HCT116 (cell line): ENCODE results near the gene PLOD1. TPM values are rescaled to one million over a fixed set of nuclear protein-coding genes. Genes with fewer than 3 reads are reported as not detected.

Experiments used
- ATAC-seq: fragments of 200-7000 bp; cut with Tn5 transposase; 2 replicates; pipeline ENCODE4 v1.9.1; 2020; ENCODE audit warnings: mild to moderate bottlenecking, moderate library complexity
- BruUV-seq: library from RNA; stranded (reverse); fragments of 400-500 nt; replicated peaks from 2 replicates; lab custom pipeline; 2021; lab: Mats Ljungman, UMichigan
- CTCF ChIA-PET: fragments of 300-600 bp; sonication (Branson Sonifier 250); formaldehyde crosslinking; loops from one replicate; lab custom pipeline; 2021; ENCODE audit warnings: antibody characterized with exemption; lab: Charles Lee
- POLR2A ChIA-PET: fragments of 300-600, 350-600 bp; sonication (Branson Sonifier 250); formaldehyde crosslinking; loops from one replicate; lab custom pipeline; 2021; ENCODE audit warnings: antibody characterized with exemption; lab: Charles Lee
- RAD21 ChIA-PET, 2 experiments: fragments of 300-600 bp; sonication (Branson Sonifier 250); formaldehyde crosslinking; loops; one replicate each; lab custom pipeline; 2023; ENCODE audit warnings: low total read pairs in 2 of 2; ENCODE audit not compliant: uncharacterized antibody in 2 of 2, unreplicated experiment in 2 of 2, low non-redundant PET in 1 of 2; lab: Charles Lee
- DNase-seq: peaks from one replicate; pipeline ENCODE4 v3.0.0-alpha.2; 2010; ENCODE audit warnings: low read depth, low spot score
- H2AFZ ChIP-seq: fragments of 200-600 bp; shearing (Covaris generic), sonication (generic); 2 replicates; pipeline ENCODE4 v1.6.1; 2017; ENCODE audit warnings: low read depth, mixed run types, mixed read lengths, antibody characterized with exemption, low read length; ENCODE audit not compliant: poor library complexity, severe bottlenecking
- H3K27ac ChIP-seq: 2 replicates; pipeline ENCODE4 v1.5.1; 2012; ENCODE audit warnings: low read depth, low read length
- H3K27me3 ChIP-seq: fragments of 200-600 bp; sonication (generic); 2 replicates; pipeline ENCODE4 v1.6.1; 2016; ENCODE audit warnings: mixed run types, low read length, mixed read lengths; ENCODE audit not compliant: insufficient read depth
- H3K36me3 ChIP-seq, 2 experiments: fragments of 200-500 bp in 1 of 2; fragments of 200-600 bp in 1 of 2; sonication (Bioruptor generic) in 1 of 2; sonication (generic) in 1 of 2; 2 replicates each; pipeline versions ENCODE4 v1.5.1 to v1.6.1; 2014 to 2016; ENCODE audit warnings: low read length in 2 of 2, inconsistent platforms in 1 of 2, mixed read lengths in 1 of 2, mixed run types in 1 of 2; ENCODE audit not compliant: insufficient read depth in 2 of 2, control insufficient read depth in 1 of 2
- H3K4me1 ChIP-seq, 2 experiments: fragments of 200-600 bp in 1 of 2; sonication (generic) in 1 of 2; 2 replicates each; pipeline versions ENCODE4 v1.5.1 to v1.6.1; 2012 to 2017; ENCODE audit warnings: low read length in 2 of 2, inconsistent platforms in 1 of 2, mild to moderate bottlenecking in 1 of 2, mixed read lengths in 1 of 2, mixed run types in 1 of 2, moderate library complexity in 1 of 2; ENCODE audit not compliant: insufficient read depth in 2 of 2, control insufficient read depth in 1 of 2
- H3K4me2 ChIP-seq: fragments of 200-600 bp; sonication (generic); 2 replicates; pipeline ENCODE4 v1.6.1; 2017; ENCODE audit warnings: mixed run types, low read length, mixed read lengths
- H3K4me3 ChIP-seq, 2 experiments: fragments of 200-600 bp in 1 of 2; sonication (generic) in 1 of 2; replicated peaks in 1 of 2; 2 replicates each; pipeline ENCODE4 v1.5.1; 2011 to 2016; ENCODE audit warnings: low read length in 2 of 2, control low read depth in 1 of 2, low read depth in 1 of 2, mild to moderate bottlenecking in 1 of 2, mixed read lengths in 1 of 2, mixed run types in 1 of 2
- H3K79me2 ChIP-seq: fragments of 200-600 bp; sonication (generic); 2 replicates; pipeline ENCODE4 v1.6.1; 2017; ENCODE audit warnings: mild to moderate bottlenecking, mixed run types, low read length, moderate library complexity, mixed read lengths; ENCODE audit not compliant: insufficient read depth
- H3K9ac ChIP-seq: fragments of 200-600 bp; sonication (generic); 2 replicates; pipeline ENCODE4 v1.6.1; 2016; ENCODE audit warnings: low read length, mixed read lengths
- H3K9me2 ChIP-seq: fragments of 200-600 bp; sonication (generic), shearing (Covaris generic); 2 replicates; pipeline ENCODE4 v1.6.1; 2017; ENCODE audit warnings: mixed run types, mild to moderate bottlenecking, moderate library complexity; ENCODE audit not compliant: insufficient read depth
- H3K9me3 ChIP-seq, 2 experiments: fragments of 200-500 bp in 1 of 2; fragments of 200-600 bp in 1 of 2; sonication (Bioruptor generic) in 1 of 2; sonication (generic) in 1 of 2; 2 replicates each; pipeline ENCODE4 v1.6.1; 2014 to 2017; ENCODE audit warnings: low read length in 2 of 2, mixed read lengths in 2 of 2, inconsistent platforms in 1 of 2, low read depth in 1 of 2, mild to moderate bottlenecking in 1 of 2, mixed run types in 1 of 2, moderate library complexity in 1 of 2; ENCODE audit not compliant: control insufficient read depth in 1 of 2, insufficient read depth in 1 of 2
- H4K20me1 ChIP-seq: fragments of 200-600 bp; sonication (generic), shearing (Covaris generic); 2 replicates; pipeline ENCODE4 v1.6.1; 2017; ENCODE audit warnings: mixed run types, mild to moderate bottlenecking, moderate library complexity; ENCODE audit not compliant: insufficient read depth
- CEBPB ChIP-seq: IDR thresholded peaks from 2 replicates; pipeline ENCODE4 v1.6.1; 2012; ENCODE audit warnings: low read depth
- ELF1 ChIP-seq: IDR thresholded peaks from 2 replicates; pipeline ENCODE4 v1.6.1; 2012; ENCODE audit warnings: low read depth, borderline replicate concordance
- EZH2 ChIP-seq: fragments of 200-600 bp; sonication (generic); IDR thresholded peaks from 2 replicates; pipeline ENCODE4 v1.6.1; 2017; ENCODE audit warnings: antibody characterized with exemption, mixed run types
- EZH2phosphoT487 ChIP-seq: fragments of 200-600 bp; IDR thresholded peaks from 2 replicates; pipeline ENCODE4 v1.6.1; 2018; ENCODE audit warnings: antibody characterized with exemption, borderline replicate concordance
- JUND ChIP-seq: IDR thresholded peaks from 2 replicates; pipeline ENCODE4 v1.6.1; 2012
- MAX ChIP-seq: IDR thresholded peaks from 2 replicates; pipeline ENCODE4 v1.6.1; 2012
- POLR2A ChIP-seq: IDR thresholded peaks from 2 replicates; pipeline ENCODE4 v1.7.0; 2011; ENCODE audit warnings: borderline replicate concordance; ENCODE audit not compliant: insufficient read depth, insufficient read length; ENCODE audit errors: extremely low read depth
- POLR2AphosphoS5 ChIP-seq: IDR thresholded peaks from 2 replicates; pipeline ENCODE4 v1.6.1; 2011; ENCODE audit warnings: mild to moderate bottlenecking, low read depth, low read length, moderate library complexity
- SIN3A ChIP-seq: IDR thresholded peaks from 2 replicates; pipeline ENCODE4 v1.6.1; 2012; ENCODE audit warnings: low read depth
- TCF7L2 ChIP-seq: IDR thresholded peaks from 2 replicates; pipeline ENCODE4 v1.7.0; 2011; ENCODE audit warnings: borderline replicate concordance, inconsistent platforms; ENCODE audit not compliant: insufficient read depth, insufficient read length; ENCODE audit errors: extremely low read depth
- ZFX ChIP-seq: fragments of 450-650 bp; IDR thresholded peaks from 2 replicates; pipeline ENCODE4 v1.6.1; 2017
- ZNF274 ChIP-seq: fragments of 200-500 bp; sonication (Bioruptor generic); IDR thresholded peaks from 2 replicates; pipeline ENCODE4 v1.6.1; 2014; ENCODE audit warnings: mild to moderate bottlenecking, low read depth, low read length, inconsistent platforms
- intact Hi-C: fragments of 100-400 bp; cut with micrococcal nuclease; formaldehyde crosslinking; loops from 2 replicates; pipeline ENCODE4 v1.10.0; 2022
- total RNA-seq: library from RNA; stranded (reverse); gene quantifications from one replicate; pipeline ENCODE4 v1.2.1, GENCODE V29; 2021; ENCODE audit not compliant: unreplicated experiment

The PLOD1 gene
- total RNA-seq, 1 experiment from 2014 or later: 175 TPM

GRCh38 chr1:12011998-12012397, 77.5 kb downstream of the PLOD1 start:
- H3K36me3 ChIP-seq: peaks cover 15 to 29% of the 10 kb centered on the region in 2 experiments; a peak in 3 of 4 replicates
- CTCF ChIA-PET: no interaction called here

GRCh38 chr1:12012560-12013316, 78.2 kb downstream of the PLOD1 start:
- no peaks in the 10 kb centered on the region for H3K79me2 ChIP-seq
- TF ChIP-seq SIN3A (no peak), JUND (no peak), CEBPB (no peak), ZNF274 (no peak)
- TF ChIP-seq, all 23 proteins: peak for 0
- H2AFZ ChIP-seq: no peak overlapping the region
- ATAC-seq: no peak
- no peaks in the 10 kb centered on the region for H3K9me3 ChIP-seq
- no peak for DNase-seq
- H3K9me2 ChIP-seq: no peaks in the 10 kb centered on the region
- H3K9ac ChIP-seq: no peak overlapping the region
- H3K4me3 ChIP-seq: no peak overlapping the region
- peaks cover 14 to 23% of the 10 kb centered on the region in 2 experiments; a peak in 3 of 4 replicates for H3K36me3 ChIP-seq
- H4K20me1 ChIP-seq: no peaks in the 10 kb centered on the region
- intact Hi-C loops: no loop called here
- H3K4me1 ChIP-seq: peaks cover 0 to 14% of the 10 kb centered on the region in 2 experiments; a peak in 2 of 4 replicates
- no peaks in the 10 kb centered on the region for H3K27me3 ChIP-seq
- no peak overlapping the region for H3K27ac ChIP-seq
- RAD21 ChIA-PET: no interaction called here
- POLR2A ChIA-PET: no interaction called here
- CTCF ChIA-PET: no interaction called here
- BruUV-seq: TSS peak; percentile 44
- no peak overlapping the region for H3K4me2 ChIP-seq

More at GRCh38 chr1:12011998-12012397, 77.5 kb downstream of the PLOD1 start:
- intact Hi-C loops: no loop called here
- no peak overlapping the region for H3K9ac ChIP-seq
- no peaks in the 10 kb centered on the region for H3K9me2 ChIP-seq
- H3K79me2 ChIP-seq: no peaks in the 10 kb centered on the region
- RAD21 ChIA-PET: no interaction called here
- H3K4me2 ChIP-seq: no peak overlapping the region
- no peaks in the 10 kb centered on the region for H3K9me3 ChIP-seq
- peaks cover 0 to 14% of the 10 kb centered on the region in 2 experiments; a peak in 2 of 4 replicates for H3K4me1 ChIP-seq
- ATAC-seq: no peak
- BruUV-seq: no TSS peak
- H3K27ac ChIP-seq: no peak overlapping the region
- no peaks in the 10 kb centered on the region for H3K27me3 ChIP-seq
- DNase-seq: no peak
- POLR2A ChIA-PET: interaction anchor here (1.6 kb wide), 1 partner anchor 10 kb away, joined by 3 read pairs; no protein-coding TSS in a partner anchor
- no peak overlapping the region for H2AFZ ChIP-seq
- no peak overlapping the region for H3K4me3 ChIP-seq
- no peak for TF ChIP-seq EZH2phosphoT487
- TF ChIP-seq CEBPB: no peak
- TF ChIP-seq POLR2A: no peak
- TF ChIP-seq TCF7L2: no peak
- no peak for TF ChIP-seq ZFX
- no peak for TF ChIP-seq SIN3A
- TF ChIP-seq EZH2: no peak
- no peak for TF ChIP-seq MAX
- no peak for TF ChIP-seq ELF1
- TF ChIP-seq ZNF274: no peak
- no peak for TF ChIP-seq POLR2AphosphoS5
- H4K20me1 ChIP-seq: no peaks in the 10 kb centered on the region
